Measurements from ENCODE around the gene ENO4. TPM values are rescaled to one million over a fixed set of nuclear protein-coding genes. Genes with fewer than 3 reads are reported as not detected.

Gene ENO4
- total RNA-seq, 1 donor from 2014 or later, result not detected

- no peak for DNase-seq (ENCODE audit: low spot score in 2 of 2)
- no peak overlapping the region for H3K27ac ChIP-seq
- no peak for TF ChIP-seq CTCF (IDR thresholded peaks at IDR 0.05)
- no peaks in the 10 kb centered on the region for H3K27me3 ChIP-seq
- H3K4me3 ChIP-seq, result peak overlapping the region in 1 of 2 donors; percentile 25
- intact Hi-C loops (cut with DNase I), result no loop called here
- H3K4me1 ChIP-seq, result peaks cover 0 to 13% of the 10 kb centered on the region in 2 donors
- H3K9me3 ChIP-seq, result no peaks in the 10 kb centered on the region
- no peaks in the 10 kb centered on the region for H3K36me3 ChIP-seq
These were observed 41.9 kb downstream of the ENO4 start for GRCh38 chr10:116891208-116891607.

GRCh38 chr10:116892907-116893685 is 43.8 kb downstream of the ENO4 start:
- no peaks in the 10 kb centered on the region for H3K36me3 ChIP-seq
- no peaks in the 10 kb centered on the region for H3K9me3 ChIP-seq
- H3K27me3 ChIP-seq, result no peaks in the 10 kb centered on the region
- H3K27ac ChIP-seq, result no peak overlapping the region
- no peak overlapping the region for H3K4me3 ChIP-seq
- intact Hi-C loops (cut with DNase I), result no loop called here
- H3K4me1 ChIP-seq, result peaks cover 0 to 13% of the 10 kb centered on the region in 2 donors
- no peak for DNase-seq (ENCODE audit: low spot score in 2 of 2)
- no peak for TF ChIP-seq CTCF (IDR thresholded peaks at IDR 0.05)

- Histone ChIP-seq H3K4me1 (peaks cover 0 to 9% of the 10 kb centered on the region in 2 donors), H3K4me3 (no peak overlapping the region), H3K36me3 (no peaks in the 10 kb centered on the region), H3K9me3 (no peaks in the 10 kb centered on the region), H3K27ac (no peak overlapping the region), H3K27me3 (no peaks in the 10 kb centered on the region)
- no peak for DNase-seq (ENCODE audit: low spot score in 2 of 2)
- no peak for TF ChIP-seq CTCF (IDR thresholded peaks at IDR 0.05)
- intact Hi-C loops (cut with DNase I), result no loop called here
These were observed 44.4 kb downstream of the ENO4 start for GRCh38 chr10:116893686-116894037.

- intact Hi-C loops (cut with DNase I), result no loop called here
- Histone ChIP-seq H3K36me3 (no peaks in the 10 kb centered on the region), H3K4me1 (no peaks in the 10 kb centered on the region), H3K27ac (no peak overlapping the region), H3K4me3 (no peak overlapping the region), H3K27me3 (no peaks in the 10 kb centered on the region), H3K9me3 (no peaks in the 10 kb centered on the region)
- DNase-seq (ENCODE audit: low spot score in 2 of 2), result no peak
- no peak for TF ChIP-seq CTCF (IDR thresholded peaks at IDR 0.05)
These were observed 50.3 kb downstream of the ENO4 start for GRCh38 chr10:116899626-116900025.

- no peaks in the 10 kb centered on the region for H3K36me3 ChIP-seq
These were observed 56.5 kb downstream of the ENO4 start for GRCh38 chr10:116905845-116906210.

More at GRCh38 chr10:116905845-116906210, 56.5 kb downstream of the ENO4 start:
- intact Hi-C loops (cut with DNase I), result no loop called here
- H3K9me3 ChIP-seq, result no peaks in the 10 kb centered on the region
- H3K27ac ChIP-seq, result no peak overlapping the region
- no peak for TF ChIP-seq CTCF (IDR thresholded peaks at IDR 0.05)
- no peak for DNase-seq (ENCODE audit: low spot score in 2 of 2)
- no peaks in the 10 kb centered on the region for H3K4me1 ChIP-seq
- no peak overlapping the region for H3K4me3 ChIP-seq
- H3K27me3 ChIP-seq, result no peaks in the 10 kb centered on the region
